Endothelial cell of umbilical vein (primary cell): ENCODE data around the gene ASPM. TPM values are rescaled to one million over a fixed set of nuclear protein-coding genes. Genes with fewer than 3 reads are reported as not detected.

Experiments
- BruUV-seq: library from RNA; stranded (reverse); fragments of 400-500 nt; replicated peaks from 2 replicates; lab custom pipeline; 2021; lab: Mats Ljungman, UMichigan
- CTCF ChIA-PET: fragments of 300-600, 350-600 bp; sonication (Branson Sonifier 250); formaldehyde crosslinking; loops from one replicate; lab custom pipeline; 2021; ENCODE audit warnings: antibody characterized with exemption, inconsistent platforms; lab: Charles Lee
- POLR2A ChIA-PET: fragments of 300-600, 350-600 bp; sonication (Branson Sonifier 250); formaldehyde crosslinking; loops from one replicate; lab custom pipeline; 2021; ENCODE audit warnings: antibody characterized with exemption, inconsistent platforms; lab: Charles Lee
- DNase-seq: peaks from one replicate; pipeline ENCODE4 v3.0.0-alpha.2; 2011; ENCODE audit warnings: low read depth, low spot score
- FAIRE-seq: peaks from 2 replicates; lab custom pipeline; 2011; peaks lifted over from hg19 to GRCh38; lab: Jason Lieb, UNC
- H2AFZ ChIP-seq: 2 replicates; pipeline ENCODE4 v1.6.0; 2012; ENCODE audit warnings: low read depth, low read length, control low read depth, inconsistent platforms
- H3K27ac ChIP-seq: 2 replicates; pipeline ENCODE4 v1.5.1; 2011; ENCODE audit warnings: low read depth, mild to moderate bottlenecking, control low read depth, low read length, moderate library complexity; ENCODE audit not compliant: insufficient read depth
- H3K27me3 ChIP-seq, 2 experiments: 2 replicates each; pipeline versions ENCODE4 v1.6.0 to v1.6.1; 2011; ENCODE audit warnings: low read length in 2 of 2, mixed read lengths in 1 of 2; ENCODE audit not compliant: control insufficient read depth in 2 of 2, insufficient read depth in 2 of 2
- H3K36me3 ChIP-seq, 2 experiments: 2 replicates in 1 of 2; 3 replicates in 1 of 2; pipeline ENCODE4 v1.5.1; 2011; ENCODE audit warnings: low read length in 2 of 2, mild to moderate bottlenecking in 1 of 2, moderate library complexity in 1 of 2; ENCODE audit not compliant: control insufficient read depth in 2 of 2, insufficient read depth in 2 of 2; ENCODE audit errors: extremely low read depth in 1 of 2
- H3K4me1 ChIP-seq: 3 replicates; pipeline ENCODE4 v1.5.1; 2011; ENCODE audit warnings: mild to moderate bottlenecking, low read length; ENCODE audit not compliant: control insufficient read depth, insufficient read depth; ENCODE audit errors: extremely low read depth
- H3K4me2 ChIP-seq: 2 replicates; pipeline ENCODE4 v1.6.1; 2011; ENCODE audit warnings: low read length, control low read depth, mixed read lengths; ENCODE audit not compliant: insufficient read depth
- H3K4me3 ChIP-seq, 3 experiments: fragments of 200-600 bp in 1 of 3; sonication (generic), shearing (Covaris generic) in 1 of 3; replicated peaks in 1 of 3; 2 replicates each; pipeline ENCODE4 v1.5.1; 2011 to 2016; ENCODE audit warnings: control low read depth in 3 of 3, low read length in 3 of 3, mild to moderate bottlenecking in 2 of 3, inconsistent platforms in 1 of 3, low read depth in 1 of 3, moderate library complexity in 1 of 3; ENCODE audit not compliant: insufficient read depth in 1 of 3
- H3K79me2 ChIP-seq: 2 replicates; pipeline ENCODE4 v1.6.0; 2012; ENCODE audit warnings: low read length, inconsistent platforms; ENCODE audit not compliant: control insufficient read depth, insufficient read depth
- H3K9ac ChIP-seq: replicated peaks from 2 replicates; pipeline ENCODE3; 2011; ENCODE audit warnings: low read length, control low read depth; ENCODE audit not compliant: insufficient read depth; ENCODE audit errors: extremely low read depth
- H3K9me1 ChIP-seq: replicated peaks from 3 replicates; pipeline ENCODE4 v1.6.0; 2011; ENCODE audit warnings: mild to moderate bottlenecking, low read length; ENCODE audit not compliant: control insufficient read depth, insufficient read depth; ENCODE audit errors: extremely low read depth
- H3K9me3 ChIP-seq: replicated peaks from 2 replicates; pipeline ENCODE4 v1.5.1; 2012; ENCODE audit warnings: low read length, inconsistent platforms; ENCODE audit not compliant: control insufficient read depth, insufficient read depth
- H4K20me1 ChIP-seq: replicated peaks from 2 replicates; pipeline ENCODE3; 2011; ENCODE audit warnings: mild to moderate bottlenecking, low read length; ENCODE audit not compliant: control insufficient read depth, insufficient read depth; ENCODE audit errors: extremely low read depth
- EZH2 ChIP-seq: IDR thresholded peaks from 2 replicates; pipeline ENCODE4 v1.6.1; 2012; ENCODE audit warnings: borderline replicate concordance, low read depth, mild to moderate bottlenecking, moderate library complexity, low read length, inconsistent platforms; ENCODE audit not compliant: severe bottlenecking
- GATA2 ChIP-seq: IDR thresholded peaks from 2 replicates; pipeline ENCODE4 v1.7.0; 2011; ENCODE audit warnings: low read depth, mild to moderate bottlenecking, moderate library complexity, mixed read lengths, low read length; ENCODE audit not compliant: insufficient read length, insufficient read depth
- JUN ChIP-seq: IDR thresholded peaks from 2 replicates; pipeline ENCODE4 v1.6.1; 2011; ENCODE audit warnings: borderline replicate concordance, low read depth; ENCODE audit not compliant: insufficient read length, insufficient read depth
- MAX ChIP-seq: IDR thresholded peaks from 2 replicates; pipeline ENCODE4 v1.6.1; 2011; ENCODE audit not compliant: insufficient read depth, insufficient read length
- POLR2A ChIP-seq: IDR thresholded peaks from 2 replicates; pipeline ENCODE4 v1.6.1; 2012; ENCODE audit warnings: low read depth, mild to moderate bottlenecking, control low read depth, low read length
- dilution Hi-C: fragments of 300-500 bp; cut with MboI; formaldehyde crosslinking; loops from one replicate; pipeline ENCODE4 v1.15.0; 2019; ENCODE audit warnings: low sequenced_read_pairs; ENCODE audit not compliant: extremely low pct_ligation_motif_present
- intact Hi-C: fragments of 100-400 bp; cut with micrococcal nuclease; formaldehyde crosslinking; loops from one replicate; pipeline ENCODE4 v1.10.0; 2022
- polyA plus RNA-seq, 4 experiments: library from polyadenylated mRNA; depleted of rRNA in 3 of 4; stranded (reverse) in 3 of 4; unstranded in 1 of 4; fragments of >200 nt; gene quantifications; 2 replicates each; pipeline versions ENCODE4 v1.2.1 to v1.2.3, GENCODE V29; 2011 to 2012; ENCODE audit warnings: missing spikeins in 1 of 4
- total RNA-seq: library from RNA; stranded (reverse); gene quantifications from 2 replicates; pipeline ENCODE4 v1.2.3, GENCODE V29; 2021
- TF ChIP-seq, protein P1 (sequence below), 2 donors: IDR thresholded peaks; 1 replicate in 1 of 2; 2 replicates in 1 of 2; pipeline ENCODE4 v1.5.1; 2011; ENCODE audit warnings: low read length in 2 of 2, mild to moderate bottlenecking in 2 of 2, moderate library complexity in 2 of 2, control low read depth in 1 of 2, inconsistent platforms in 1 of 2, low read depth in 1 of 2; ENCODE audit not compliant: insufficient read depth in 1 of 2; ENCODE audit errors: extremely low read depth in 1 of 2

ASPM gene
- total and polyA plus RNA-seq, 2 donors (not counting 3 experiments of a cell fraction or from before 2014, with no cell fraction given), result 5.3 to 55.1 TPM

- POLR2A ChIA-PET, result no interaction called here
- no peak overlapping the region for H3K9ac ChIP-seq
- no peaks in the 10 kb centered on the region for H3K4me1 ChIP-seq
- no peak overlapping the region for H3K27ac ChIP-seq
- H2AFZ ChIP-seq, result no peak overlapping the region
- intact Hi-C loops, result no loop called here
- H3K36me3 ChIP-seq, result no peaks in the 10 kb centered on the region
- no peak for FAIRE-seq
- no peaks in the 10 kb centered on the region for H4K20me1 ChIP-seq
- H3K9me3 ChIP-seq, result no peaks in the 10 kb centered on the region
- no peaks in the 10 kb centered on the region for H3K27me3 ChIP-seq
- CTCF ChIA-PET, result no interaction called here
- DNase-seq, result no peak
- H3K4me2 ChIP-seq, result no peak overlapping the region
- H3K79me2 ChIP-seq, result no peaks in the 10 kb centered on the region
- TF ChIP-seq POLR2A (no peak), EZH2 (no peak)
- TF ChIP-seq, protein P1, sequence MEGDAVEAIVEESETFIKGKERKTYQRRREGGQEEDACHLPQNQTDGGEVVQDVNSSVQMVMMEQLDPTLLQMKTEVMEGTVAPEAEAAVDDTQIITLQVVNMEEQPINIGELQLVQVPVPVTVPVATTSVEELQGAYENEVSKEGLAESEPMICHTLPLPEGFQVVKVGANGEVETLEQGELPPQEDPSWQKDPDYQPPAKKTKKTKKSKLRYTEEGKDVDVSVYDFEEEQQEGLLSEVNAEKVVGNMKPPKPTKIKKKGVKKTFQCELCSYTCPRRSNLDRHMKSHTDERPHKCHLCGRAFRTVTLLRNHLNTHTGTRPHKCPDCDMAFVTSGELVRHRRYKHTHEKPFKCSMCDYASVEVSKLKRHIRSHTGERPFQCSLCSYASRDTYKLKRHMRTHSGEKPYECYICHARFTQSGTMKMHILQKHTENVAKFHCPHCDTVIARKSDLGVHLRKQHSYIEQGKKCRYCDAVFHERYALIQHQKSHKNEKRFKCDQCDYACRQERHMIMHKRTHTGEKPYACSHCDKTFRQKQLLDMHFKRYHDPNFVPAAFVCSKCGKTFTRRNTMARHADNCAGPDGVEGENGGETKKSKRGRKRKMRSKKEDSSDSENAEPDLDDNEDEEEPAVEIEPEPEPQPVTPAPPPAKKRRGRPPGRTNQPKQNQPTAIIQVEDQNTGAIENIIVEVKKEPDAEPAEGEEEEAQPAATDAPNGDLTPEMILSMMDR (IDR thresholded peaks at IDR 0.05; ENCODE audit: extremely low read depth in 1 of 2, insufficient read depth in 1 of 2, low read depth in 1 of 2, low read length in 2 of 2), result no peak
- H3K4me3 ChIP-seq, result no peak overlapping the region
- dilution Hi-C loops, result no loop called here
- BruUV-seq, result no TSS peak
- H3K9me1 ChIP-seq, result no peaks in the 10 kb centered on the region
Observed at GRCh38 chr1:197041486-197042353, 104.7 kb downstream of the ASPM start.

- H3K4me2 ChIP-seq, result no peak overlapping the region
- dilution Hi-C loops (no loop called here), intact Hi-C loops (no loop called here)
- no peak overlapping the region for H3K27ac ChIP-seq
- POLR2A ChIA-PET, result no interaction called here
- H3K4me3 ChIP-seq, result no peak overlapping the region
- no peaks in the 10 kb centered on the region for H3K36me3 ChIP-seq
- no peaks in the 10 kb centered on the region for H3K79me2 ChIP-seq
- H3K9me3 ChIP-seq, result no peaks in the 10 kb centered on the region
- BruUV-seq, result no TSS peak
- H3K9me1 ChIP-seq, result no peaks in the 10 kb centered on the region
- DNase-seq, result no peak
- CTCF ChIA-PET, result interaction anchor here (1.1 kb wide), 1 partner anchor 149 kb away, joined by 3 read pairs; the partner anchor contains the start of gene CFHR4
- TF ChIP-seq, protein P1 (IDR thresholded peaks at IDR 0.05; ENCODE audit: extremely low read depth in 1 of 2, insufficient read depth in 1 of 2, low read depth in 1 of 2, low read length in 2 of 2), result no peak
- no peak for TF ChIP-seq GATA2
- no peak for TF ChIP-seq MAX
- TF ChIP-seq JUN, result no peak
- no peak for TF ChIP-seq EZH2
- no peak for FAIRE-seq
- no peaks in the 10 kb centered on the region for H3K27me3 ChIP-seq
- no peaks in the 10 kb centered on the region for H4K20me1 ChIP-seq
- no peak overlapping the region for H3K9ac ChIP-seq
- peaks cover 4% of the 10 kb centered on the region for H3K4me1 ChIP-seq
- H2AFZ ChIP-seq, result no peak overlapping the region
Observed at GRCh38 chr1:197036861-197037260, 109.6 kb downstream of the ASPM start.
